ES-I3 (cell line): ENCODE measurements around the gene E2F4.
A peak's percentile ranks its signal among the peaks of the same experiment; 100 is the strongest.

Source experiments
- H3K36me3 ChIP-seq: 2 replicates; pipeline ENCODE4 v1.6.1; 2013; ENCODE audit warnings: mild to moderate bottlenecking, low read length, control low read depth, moderate library complexity; ENCODE audit not compliant: insufficient read depth
- H3K4me1 ChIP-seq: 2 replicates; pipeline ENCODE4 v1.6.1; 2013; ENCODE audit warnings: mild to moderate bottlenecking, control low read depth, low read length; ENCODE audit not compliant: insufficient read depth
- H3K9ac ChIP-seq: 2 replicates; pipeline ENCODE4 v1.6.1; 2013; ENCODE audit warnings: low read depth, mild to moderate bottlenecking, low read length, moderate library complexity
- H3K9me3 ChIP-seq: 2 replicates; pipeline ENCODE4 v1.6.1; 2013; ENCODE audit warnings: mild to moderate bottlenecking, low read length, moderate library complexity; ENCODE audit not compliant: control insufficient read depth, insufficient read depth

Gene E2F4, protein sequence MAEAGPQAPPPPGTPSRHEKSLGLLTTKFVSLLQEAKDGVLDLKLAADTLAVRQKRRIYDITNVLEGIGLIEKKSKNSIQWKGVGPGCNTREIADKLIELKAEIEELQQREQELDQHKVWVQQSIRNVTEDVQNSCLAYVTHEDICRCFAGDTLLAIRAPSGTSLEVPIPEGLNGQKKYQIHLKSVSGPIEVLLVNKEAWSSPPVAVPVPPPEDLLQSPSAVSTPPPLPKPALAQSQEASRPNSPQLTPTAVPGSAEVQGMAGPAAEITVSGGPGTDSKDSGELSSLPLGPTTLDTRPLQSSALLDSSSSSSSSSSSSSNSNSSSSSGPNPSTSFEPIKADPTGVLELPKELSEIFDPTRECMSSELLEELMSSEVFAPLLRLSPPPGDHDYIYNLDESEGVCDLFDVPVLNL

DNA sequence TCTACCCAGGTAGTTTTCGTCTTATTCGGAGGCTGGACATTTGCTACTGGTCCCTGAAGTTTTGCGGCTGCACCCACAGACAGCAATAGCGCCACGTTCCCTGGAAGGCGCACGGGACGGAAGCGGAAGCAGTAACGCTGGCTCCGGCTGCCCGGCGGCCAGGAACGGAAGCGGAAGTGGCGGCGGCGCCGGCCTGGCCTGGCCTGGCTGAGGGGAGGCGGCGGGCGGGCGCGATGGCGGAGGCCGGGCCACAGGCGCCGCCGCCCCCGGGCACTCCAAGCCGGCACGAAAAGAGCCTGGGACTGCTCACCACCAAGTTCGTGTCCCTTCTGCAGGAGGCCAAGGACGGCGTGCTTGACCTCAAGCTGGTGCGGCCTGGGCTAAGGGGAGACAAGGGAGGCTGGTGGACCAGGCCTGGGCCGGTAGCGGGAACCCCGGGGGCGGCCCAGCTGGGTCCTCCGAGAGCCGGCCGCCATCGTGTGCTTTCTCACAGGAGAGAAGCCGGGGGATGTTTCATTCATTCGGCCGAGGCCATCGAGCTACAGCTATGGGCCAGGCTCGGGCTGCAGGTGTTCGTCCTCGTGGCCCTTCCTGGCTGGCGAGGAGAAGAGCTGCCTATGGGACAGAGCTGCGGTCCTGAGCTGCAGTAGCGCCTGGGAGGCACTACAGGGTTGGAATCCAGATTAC is at the start of gene E2F4:
E2F4 (plus strand) TSS at position 161 of the 687 bp plus-strand sequence; CDS start at position 234, 73 bp downstream.
- Histone ChIP-seq H3K36me3 (peaks cover 18% of the 10 kb centered on the region), H3K9me3 (no peaks in the 10 kb centered on the region), H3K9ac (peak within 1 kb of the TSS; percentile 93), H3K4me1 (peaks cover 11% of the 10 kb centered on the region)

DNA sequence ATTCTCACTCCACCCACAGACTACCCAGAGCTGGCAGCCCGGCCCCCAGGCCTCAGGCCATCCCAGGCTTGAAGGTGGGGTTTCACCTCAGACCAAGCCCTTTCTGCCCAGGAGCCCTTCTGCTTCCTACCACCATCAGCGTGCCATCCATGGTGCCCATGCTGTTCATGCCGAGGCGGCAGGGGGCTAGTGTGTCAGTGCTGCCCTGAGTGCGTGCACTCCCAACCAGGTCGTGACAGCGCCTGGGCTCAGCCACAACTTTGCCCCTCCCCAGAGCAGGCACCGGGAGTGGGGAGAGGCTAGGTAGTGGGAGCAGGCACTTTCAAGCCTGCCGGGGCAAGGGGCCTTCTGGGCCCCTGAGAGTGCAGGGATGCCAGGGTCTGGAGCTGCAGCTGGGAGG is 49.6 kb upstream of the E2F4 start:
- no peak overlapping the region for H3K9ac ChIP-seq
- H3K4me1 ChIP-seq, result no peaks in the 10 kb centered on the region
- H3K9me3 ChIP-seq, result no peaks in the 10 kb centered on the region
- peaks cover 35% of the 10 kb centered on the region for H3K36me3 ChIP-seq

DNA sequence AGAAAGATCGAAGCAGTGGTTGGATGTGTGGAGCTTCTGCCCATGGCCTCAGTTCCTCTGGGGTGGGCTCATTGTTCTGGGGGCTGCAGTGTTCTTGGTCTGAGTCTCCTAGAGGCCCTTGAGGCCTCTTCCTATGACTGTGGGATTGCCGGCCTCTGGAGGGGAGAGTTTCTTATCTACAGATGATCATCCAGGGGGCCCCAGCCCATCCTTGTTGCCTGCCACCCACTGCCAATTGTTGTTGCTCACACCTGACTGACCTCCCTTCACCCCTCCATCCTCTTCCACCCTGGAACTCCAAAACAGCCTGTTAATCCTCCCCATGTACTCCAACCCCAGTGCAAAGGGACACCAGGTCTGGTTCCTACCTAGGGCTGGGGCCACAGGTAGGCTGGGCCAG is 47.0 kb upstream of the E2F4 start:
- H3K9ac ChIP-seq, result no peak overlapping the region
- peaks cover 33% of the 10 kb centered on the region for H3K36me3 ChIP-seq
- no peaks in the 10 kb centered on the region for H3K4me1 ChIP-seq
- no peaks in the 10 kb centered on the region for H3K9me3 ChIP-seq

DNA sequence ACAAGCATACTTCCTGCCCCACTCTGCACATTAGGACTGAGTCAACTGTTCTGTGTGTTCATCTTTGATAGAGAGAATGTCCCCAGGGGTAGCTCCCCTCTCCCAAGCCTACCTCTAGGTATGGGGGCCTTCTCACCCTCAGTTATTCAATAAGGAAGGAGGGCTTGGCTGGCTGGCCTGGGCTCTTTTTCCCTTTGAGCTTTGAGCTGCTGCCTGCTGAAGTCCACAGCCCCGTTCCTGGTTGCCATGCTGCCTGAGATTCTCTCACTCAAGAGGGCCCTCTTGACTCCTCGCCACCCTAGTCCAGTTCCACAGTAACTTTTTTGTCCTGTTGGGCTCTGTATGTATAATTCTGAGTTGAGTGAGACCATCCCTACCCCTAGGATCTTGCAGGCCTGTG is 46.2 kb upstream of the E2F4 start:
- Histone ChIP-seq H3K36me3 (peaks cover 27% of the 10 kb centered on the region), H3K9ac (no peak overlapping the region), H3K4me1 (no peaks in the 10 kb centered on the region), H3K9me3 (no peaks in the 10 kb centered on the region)

DNA sequence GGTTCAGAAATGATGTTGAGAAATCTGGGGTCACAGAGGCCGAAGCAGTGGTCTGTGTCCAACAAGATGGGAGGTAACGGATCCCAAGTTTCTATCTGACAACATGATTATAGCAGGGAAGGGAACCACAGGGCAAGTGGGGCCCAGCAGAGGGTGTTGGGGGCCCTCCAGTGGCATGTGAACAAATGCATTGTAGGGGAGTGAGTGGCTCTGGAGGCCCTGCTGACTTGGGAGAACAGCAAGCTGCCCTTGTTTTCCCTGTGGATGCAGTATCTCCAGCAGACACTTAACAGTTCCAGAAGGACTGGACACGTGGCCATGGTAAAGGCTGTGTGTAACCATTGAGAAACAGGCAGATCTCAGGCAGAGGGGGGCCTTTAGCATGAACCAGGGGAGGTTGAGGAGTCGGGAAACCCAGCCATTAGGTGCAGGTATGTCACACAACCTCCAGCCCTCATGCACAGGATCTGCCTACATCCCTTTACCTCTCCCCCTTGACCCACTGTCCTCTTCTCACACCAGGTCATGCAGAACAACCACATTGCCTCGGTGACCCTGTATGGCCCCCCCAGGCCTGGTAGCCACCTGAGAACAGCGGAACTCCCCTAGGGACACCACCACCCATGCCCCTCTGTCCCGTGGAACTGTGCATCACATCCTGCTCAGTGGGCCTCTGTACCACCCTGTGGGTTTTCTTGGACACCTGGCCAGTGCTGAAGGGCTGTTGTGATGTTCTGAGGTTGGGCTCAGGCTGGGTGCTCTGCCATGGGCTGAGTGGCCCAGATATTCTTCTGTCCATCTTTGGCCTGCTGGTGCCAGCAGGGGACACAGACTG is 45.2 kb upstream of the E2F4 start:
- H3K4me1 ChIP-seq, result no peaks in the 10 kb centered on the region
- H3K36me3 ChIP-seq, result peaks cover 19% of the 10 kb centered on the region
- no peaks in the 10 kb centered on the region for H3K9me3 ChIP-seq
- no peak overlapping the region for H3K9ac ChIP-seq

DNA sequence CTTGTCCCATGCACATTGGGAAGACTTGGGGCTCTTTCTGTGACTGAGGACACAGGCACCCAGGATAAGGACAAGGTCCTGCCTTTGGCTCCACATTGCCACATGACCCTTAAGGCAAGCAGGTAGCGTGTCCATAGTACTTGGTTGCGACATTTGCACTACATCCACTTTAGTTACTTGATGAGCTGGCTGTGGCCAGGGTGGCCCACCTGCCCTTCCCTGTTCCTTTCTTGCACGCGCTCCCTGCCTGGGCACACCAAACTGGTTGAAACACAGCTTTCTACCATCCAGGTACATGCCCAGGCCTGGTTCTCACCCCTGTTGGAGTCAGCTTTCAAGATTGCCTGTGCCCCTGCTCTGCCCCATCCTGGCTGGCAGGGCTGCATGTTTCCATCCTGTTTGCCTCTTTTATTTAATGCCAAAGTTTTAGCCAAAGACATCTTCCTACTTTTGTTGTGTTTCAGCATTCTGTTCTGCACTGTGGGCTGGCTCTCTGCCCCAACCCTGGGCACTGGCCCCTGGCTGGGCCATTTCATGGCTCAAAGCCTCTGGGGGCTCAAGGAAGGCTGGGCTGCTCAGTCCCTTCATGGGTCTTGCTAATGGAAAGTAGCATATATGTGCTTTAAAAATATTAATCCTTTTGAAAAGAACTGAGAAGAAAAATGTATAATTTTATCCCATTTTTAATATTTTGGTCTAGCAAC is 44.4 kb upstream of the E2F4 start:
- Histone ChIP-seq H3K9me3 (no peaks in the 10 kb centered on the region), H3K4me1 (no peaks in the 10 kb centered on the region), H3K36me3 (peaks cover 16% of the 10 kb centered on the region), H3K9ac (no peak overlapping the region)

DNA sequence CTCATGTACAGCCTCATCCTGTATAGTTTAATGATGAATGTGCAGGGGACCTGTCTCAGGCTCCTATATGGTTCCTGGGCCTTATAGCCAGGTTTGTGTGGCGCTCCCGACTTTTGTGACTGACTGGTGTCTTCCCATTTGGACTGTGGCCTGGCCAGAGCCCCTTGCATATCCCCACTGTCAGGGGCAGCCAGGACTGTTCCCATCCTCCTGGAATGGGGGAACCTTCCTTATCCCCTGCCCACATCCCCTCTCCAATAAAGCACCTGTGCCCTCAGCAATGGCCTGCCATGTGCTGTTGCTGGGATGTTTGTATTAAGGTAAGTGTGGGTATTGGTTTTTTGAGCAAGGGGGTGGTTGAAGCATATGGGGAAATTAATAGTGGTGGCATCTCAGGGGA is 43.7 kb upstream of the E2F4 start:
- Histone ChIP-seq H3K36me3 (peaks cover 16% of the 10 kb centered on the region), H3K9ac (no peak overlapping the region), H3K4me1 (no peaks in the 10 kb centered on the region), H3K9me3 (no peaks in the 10 kb centered on the region)

DNA sequence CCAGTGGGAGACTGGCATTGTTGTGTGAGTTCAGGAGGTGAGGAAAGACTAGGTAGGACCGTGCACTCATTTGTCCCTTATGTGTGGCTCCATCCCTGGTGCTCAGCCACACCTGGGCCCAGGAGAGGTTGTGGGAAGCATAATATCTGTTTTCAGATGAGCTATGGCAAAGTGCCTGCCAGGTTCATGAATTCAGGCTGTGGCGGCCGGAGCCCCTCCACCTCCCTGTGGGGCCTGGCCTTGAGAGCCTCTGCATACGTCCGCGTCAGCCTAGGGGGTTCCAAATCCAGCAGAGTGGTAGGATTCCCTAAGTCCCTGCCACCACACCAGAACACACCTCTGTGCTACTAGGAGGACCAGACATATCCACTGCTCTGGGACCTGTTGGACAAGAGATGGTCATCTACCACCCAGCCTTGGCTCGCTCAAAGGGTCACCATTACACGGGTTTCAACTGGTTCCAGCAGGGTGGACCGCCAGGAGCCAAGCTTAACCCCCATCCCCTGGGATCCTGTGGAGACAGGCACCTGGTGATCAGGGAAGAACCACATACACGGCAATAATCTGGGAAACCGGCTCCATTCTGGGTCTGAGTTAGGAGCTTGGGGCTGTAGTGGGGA is 43.2 kb upstream of the E2F4 start:
- Histone ChIP-seq H3K9ac (no peak overlapping the region), H3K4me1 (no peaks in the 10 kb centered on the region), H3K36me3 (peaks cover 16% of the 10 kb centered on the region)

DNA sequence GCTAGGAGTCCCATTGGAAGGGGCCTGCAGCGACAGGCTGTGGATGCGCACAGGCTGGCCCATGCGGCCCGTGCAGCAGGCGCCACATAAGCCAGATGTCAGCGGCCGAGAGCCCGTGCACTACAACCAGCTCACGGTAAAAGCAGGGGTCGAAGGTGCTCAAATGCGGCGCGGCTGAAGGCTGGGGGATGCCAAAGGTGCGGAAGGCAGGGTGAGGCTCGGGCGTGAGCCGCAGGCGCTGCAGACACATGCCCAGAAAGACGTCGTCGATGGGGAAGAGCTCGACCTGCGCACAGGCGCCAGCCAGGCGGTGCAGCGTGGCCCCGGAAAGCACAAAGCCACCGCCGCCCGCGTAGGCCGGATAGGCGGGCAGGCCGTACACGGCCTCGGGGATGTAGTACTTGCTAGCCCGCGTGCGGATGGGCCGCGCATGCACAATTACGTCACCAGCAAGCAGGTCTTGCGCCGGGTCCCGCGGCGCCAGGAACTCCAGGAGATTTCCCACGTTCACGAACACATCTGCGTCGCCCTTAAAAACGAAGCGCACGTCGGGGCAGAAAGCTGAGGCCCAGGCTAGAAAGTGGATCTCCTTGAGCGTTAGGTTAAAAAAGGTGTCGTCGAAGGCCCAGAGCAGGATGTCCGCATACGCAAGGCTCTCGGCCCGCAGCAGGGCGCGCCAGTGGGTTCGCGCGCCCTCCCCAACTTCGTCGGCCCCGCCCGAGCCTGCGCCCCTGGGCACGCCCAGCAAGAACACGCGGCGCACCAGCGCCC is 42.5 kb upstream of the E2F4 start:
- H3K9ac ChIP-seq, result peak overlapping the region; percentile 61; the same call in 1 of the 2 replicates
- H3K36me3 ChIP-seq, result peaks cover 11% of the 10 kb centered on the region
- H3K9me3 ChIP-seq, result no peaks in the 10 kb centered on the region
- H3K4me1 ChIP-seq, result no peaks in the 10 kb centered on the region

More for the DNA sequence above, 43.2 kb upstream of the E2F4 start:
- no peaks in the 10 kb centered on the region for H3K9me3 ChIP-seq

DNA sequence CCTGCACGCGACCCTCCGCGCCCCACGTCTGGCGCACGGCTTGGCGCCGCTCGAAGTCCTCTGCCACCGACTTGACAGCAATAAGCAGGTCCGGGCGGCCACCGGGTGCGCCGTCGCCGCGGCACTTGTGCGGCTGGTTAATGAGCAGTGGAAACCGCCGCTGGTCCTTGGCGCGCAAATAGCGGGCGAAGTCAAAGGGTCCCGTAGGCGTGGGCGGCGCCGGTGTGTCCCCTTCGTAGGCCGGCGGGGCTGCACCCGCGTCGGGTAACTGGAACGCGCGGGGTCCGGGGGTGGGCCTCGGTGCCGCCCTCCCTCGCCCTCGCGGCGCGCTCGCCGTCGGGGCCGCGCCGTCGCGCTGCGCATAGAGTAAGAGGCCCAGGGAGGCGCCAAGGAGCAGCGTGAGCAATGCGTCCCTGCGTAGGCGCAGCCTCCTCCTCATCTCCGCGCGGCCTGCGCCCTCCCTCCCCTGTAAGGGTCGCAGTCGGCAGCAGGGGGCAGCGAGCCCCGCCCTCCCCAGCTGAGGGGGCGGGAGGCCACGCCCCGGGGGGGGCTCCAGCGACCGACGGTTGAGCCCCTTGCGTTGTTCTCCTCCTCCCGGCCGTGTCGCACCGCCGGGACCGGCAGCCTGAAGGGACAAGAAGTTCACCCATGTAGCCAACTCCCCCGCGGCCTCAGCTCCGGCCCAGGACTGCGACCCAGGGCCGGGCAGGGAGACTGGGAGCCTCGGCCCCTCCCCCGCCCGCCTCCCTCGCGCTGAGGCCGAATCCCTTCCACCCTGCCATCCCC is 41.7 kb upstream of the E2F4 start:
- no peaks in the 10 kb centered on the region for H3K9me3 ChIP-seq
- peak overlapping the region; percentile 61 for H3K9ac ChIP-seq
- H3K4me1 ChIP-seq, result no peaks in the 10 kb centered on the region
- peaks cover 9% of the 10 kb centered on the region for H3K36me3 ChIP-seq

DNA sequence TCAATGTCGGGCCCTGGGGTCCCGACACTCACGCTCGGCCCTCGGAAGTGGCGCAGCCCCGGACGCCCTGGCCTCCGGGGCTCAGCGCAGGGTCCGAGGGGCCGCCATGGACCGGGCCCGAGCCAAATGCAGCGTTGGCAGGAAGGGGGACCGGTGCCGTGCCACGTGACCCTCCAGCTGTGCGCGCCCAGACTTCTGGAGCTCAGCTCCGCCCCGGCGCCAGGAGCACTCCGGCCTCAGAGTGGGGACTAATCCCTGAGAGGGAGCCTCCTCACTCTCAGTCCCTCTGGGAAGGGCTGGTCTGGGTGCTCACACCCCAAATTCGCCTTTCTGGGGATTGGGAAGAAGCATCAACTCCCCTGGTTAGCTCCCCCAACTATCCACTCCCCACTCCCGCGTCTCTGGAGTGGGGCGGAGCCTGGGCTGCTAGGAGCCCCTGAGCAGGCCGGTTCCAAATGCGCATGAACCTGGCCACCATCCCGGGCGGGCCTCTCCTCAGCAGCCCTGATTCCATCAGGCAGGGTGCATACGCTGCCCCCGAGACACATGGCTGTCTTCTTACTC is 41.0 kb upstream of the E2F4 start, which contains the start of gene B3GNT9:
B3GNT9 (minus strand) TSS at position 166 of the 564 bp plus-strand sequence. CDS start 513 bp downstream, outside the sequence.
- Histone ChIP-seq H3K9ac (peak within 1 kb of the TSS; percentile 61), H3K36me3 (peaks cover 2% of the 10 kb centered on the region)

DNA sequence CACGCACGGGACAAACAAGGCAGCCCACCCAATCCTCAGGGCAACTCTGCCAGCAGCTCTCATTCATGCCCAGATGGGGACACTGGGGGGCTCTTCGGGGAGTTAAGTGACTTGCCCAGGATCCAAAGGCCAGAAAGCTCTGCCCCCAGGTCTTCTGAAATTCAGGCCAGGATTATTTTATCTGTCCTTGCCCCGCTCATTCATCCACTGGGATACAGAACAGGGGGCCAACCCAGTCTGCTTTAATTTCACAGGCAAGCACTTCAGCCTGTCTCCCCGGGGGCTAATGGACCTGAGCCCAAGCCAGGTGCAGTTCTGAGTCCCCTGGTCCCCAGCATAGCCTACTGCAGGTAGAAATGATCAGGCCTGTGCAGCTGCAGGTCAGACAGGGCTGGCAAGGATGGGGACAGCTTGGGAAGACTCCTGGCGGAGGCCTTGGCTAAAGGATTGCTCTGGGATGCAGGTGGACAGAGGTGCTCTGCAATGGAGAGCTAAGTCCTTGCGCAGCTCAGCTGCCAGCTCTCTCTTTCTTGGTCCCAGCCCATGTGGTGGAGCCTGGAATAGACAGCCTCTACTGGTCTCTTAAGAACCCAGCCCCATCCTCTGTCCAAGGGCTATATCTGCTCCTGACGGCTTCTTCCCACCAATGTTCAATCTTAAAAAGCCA is 40.4 kb upstream of the E2F4 start:
- Histone ChIP-seq H3K4me1 (no peaks in the 10 kb centered on the region), H3K9me3 (no peaks in the 10 kb centered on the region; the same call in 1 of the 2 replicates), H3K36me3 (no peaks in the 10 kb centered on the region; the same call in 1 of the 2 replicates), H3K9ac (peak overlapping the region; percentile 61; the same call in 1 of the 2 replicates)

More for the DNA sequence above, 41.0 kb upstream of the E2F4 start, which contains the start of gene B3GNT9:
- Histone ChIP-seq H3K4me1 (no peaks in the 10 kb centered on the region), H3K9me3 (no peaks in the 10 kb centered on the region; the same call in 1 of the 2 replicates)
